HG02798 (cell line): Measurements from ENCODE around the gene KIF20A.
A peak's percentile ranks its signal among the peaks of the same experiment; 100 is the strongest.
"Not testable (repeated sequence)": the region's sequence is repeated elsewhere in the genome, so short reads cannot be mapped to it uniquely, and the experiment has no call there.

Source experiments
- ATAC-seq: cut with Tn5 transposase; IDR thresholded peaks from one replicate; pipeline ENCODE4 v1.9.1; 2021; ENCODE audit warnings: mild to moderate bottlenecking; ENCODE audit not compliant: unreplicated experiment, poor library complexity

Gene KIF20A

GRCh38 chr5:138180841-138181240, 1.9 kb downstream of the KIF20A start:
- ATAC-seq = no peak

GRCh38 chr5:138182808-138183207, 3.9 kb downstream of the KIF20A start:
- ATAC-seq = no peak

- no peak for ATAC-seq
These were observed 7.1 kb downstream of the KIF20A start for GRCh38 chr5:138186002-138186447.

GRCh38 chr5:138188626-138189025, 9.7 kb downstream of the KIF20A start:
- no peak for ATAC-seq

GRCh38 chr5:138192826-138193225, 13.9 kb downstream of the KIF20A start:
- ATAC-seq = no peak

GRCh38 chr5:138193859-138194258, 14.9 kb downstream of the KIF20A start:
- not testable (repeated sequence) for ATAC-seq

GRCh38 chr5:138210985-138211384, 32.1 kb downstream of the KIF20A start:
- no peak for ATAC-seq

GRCh38 chr5:138212828-138213160, 33.9 kb downstream of the KIF20A start:
- ATAC-seq = no peak

GRCh38 chr5:138213161-138214029, 34.5 kb downstream of the KIF20A start, which contains the start of gene CDC23:
Gene CDC23, minus strand, starts transcription at chr5:138213323. Its CDS starts 11 bp downstream, at chr5:138213312.
- ATAC-seq = peak; percentile 98

- ATAC-seq = no peak
These were observed 37.9 kb downstream of the KIF20A start for GRCh38 chr5:138216799-138217198.

- no peak for ATAC-seq
These were observed 44.6 kb downstream of the KIF20A start for GRCh38 chr5:138223532-138223931.

GRCh38 chr5:138224712-138225111, 45.8 kb downstream of the KIF20A start:
- no peak for ATAC-seq

GRCh38 chr5:138226910-138227309, 48.0 kb downstream of the KIF20A start:
- ATAC-seq = no peak

GRCh38 chr5:138229387-138229786, 50.5 kb downstream of the KIF20A start:
- ATAC-seq = no peak

GRCh38 chr5:138230261-138230660, 51.3 kb downstream of the KIF20A start:
- ATAC-seq = no peak

- no peak for ATAC-seq
These were observed 52.2 kb downstream of the KIF20A start for GRCh38 chr5:138230981-138231589.

GRCh38 chr5:138233280-138233679, 54.4 kb downstream of the KIF20A start:
- ATAC-seq = no peak

- ATAC-seq = no peak
These were observed 55.7 kb downstream of the KIF20A start for GRCh38 chr5:138234651-138235050.
